Measurements from ENCODE around the gene DIPK1C. TPM values are rescaled to one million over a fixed set of nuclear protein-coding genes. Genes with fewer than 3 reads are reported as not detected.
"Not testable (repeated sequence)": the region's sequence is repeated elsewhere in the genome, so short reads cannot be mapped to it uniquely, and the experiment has no call there.

DIPK1C gene
- total and polyA plus RNA-seq, 2 donors (not counting 1 experiment from before 2014, with no cell fraction given) = not detected

DNA sequence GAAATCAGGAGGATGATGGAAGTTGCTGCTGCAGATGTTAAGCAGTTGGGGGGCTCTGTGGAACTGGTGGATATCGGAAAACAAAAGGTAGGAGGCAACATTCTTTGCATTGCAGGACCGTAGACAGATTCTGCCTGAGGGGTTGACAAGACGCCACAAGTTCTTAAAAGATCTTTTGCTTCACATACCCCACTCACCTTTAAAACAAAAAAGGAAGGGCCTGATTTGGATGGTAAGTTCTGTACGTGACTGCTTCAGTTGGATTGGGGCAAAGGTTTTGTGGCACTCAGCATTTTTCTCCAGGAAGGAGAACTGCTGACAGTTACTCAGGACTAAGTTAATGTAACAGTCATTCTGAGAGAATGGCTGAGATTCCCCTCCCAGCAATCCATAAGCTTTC is 44.3 kb upstream of the DIPK1C start:
- Histone ChIP-seq H3K4me2 (replicated peaks; ENCODE audit: low read depth, low read length, poor library complexity, severe bottlenecking) (peak overlapping the region; percentile 54), H2AFZ (ENCODE audit: insufficient read depth, low read depth, low read length, poor library complexity, severe bottlenecking) (no peak overlapping the region), H3K9ac (ENCODE audit: low read length) (peak overlapping the region; percentile 68), H3K9me3 (ENCODE audit: control extremely low read depth in 1 of 3, control insufficient read depth in 2 of 3, insufficient read depth in 1 of 3, low read length in 2 of 3) (no peaks in the 10 kb centered on the region), H3K79me2 (ENCODE audit: control insufficient read depth, insufficient read depth, low read length) (peaks cover 58% of the 10 kb centered on the region), H3K4me3 (ENCODE audit: control extremely low read depth in 1 of 5, extremely low read depth in 1 of 5, insufficient read depth in 1 of 5, low read depth in 2 of 5, low read length in 4 of 5) (peak overlapping the region in 4 of 5 experiments; percentile 16 to 72 (median 48)), H3K27me3 (replicated peaks in 1 of 4; ENCODE audit: control extremely low read depth in 1 of 4, control insufficient read depth in 3 of 4, insufficient read depth in 4 of 4, low read length in 3 of 4) (no peaks in the 10 kb centered on the region), H3K27ac (ENCODE audit: low read length in 2 of 2) (peak overlapping the region; percentile 70 to 91), H3K36me3 (replicated peaks in 1 of 2; ENCODE audit: control extremely low read depth in 1 of 2, control insufficient read depth in 1 of 2, extremely low read depth in 1 of 2, insufficient read depth in 2 of 2, low read length in 1 of 2) (peaks cover 2 to 53% of the 10 kb centered on the region in 2 experiments), H4K20me1 (ENCODE audit: control insufficient read depth, insufficient read depth, low read length, poor library complexity, severe bottlenecking) (peaks cover 18% of the 10 kb centered on the region), H3K4me1 (ENCODE audit: control insufficient read depth in 2 of 2, insufficient read depth in 2 of 2, low read length in 2 of 2) (peaks cover 43 to 56% of the 10 kb centered on the region in 2 donors)
- TF ChIP-seq EZH2 (IDR thresholded peaks at IDR 0.05; ENCODE audit: borderline replicate concordance, insufficient read depth, low read depth, low read length, poor library complexity, severe bottlenecking) = no peak
- TF ChIP-seq, protein P1, sequence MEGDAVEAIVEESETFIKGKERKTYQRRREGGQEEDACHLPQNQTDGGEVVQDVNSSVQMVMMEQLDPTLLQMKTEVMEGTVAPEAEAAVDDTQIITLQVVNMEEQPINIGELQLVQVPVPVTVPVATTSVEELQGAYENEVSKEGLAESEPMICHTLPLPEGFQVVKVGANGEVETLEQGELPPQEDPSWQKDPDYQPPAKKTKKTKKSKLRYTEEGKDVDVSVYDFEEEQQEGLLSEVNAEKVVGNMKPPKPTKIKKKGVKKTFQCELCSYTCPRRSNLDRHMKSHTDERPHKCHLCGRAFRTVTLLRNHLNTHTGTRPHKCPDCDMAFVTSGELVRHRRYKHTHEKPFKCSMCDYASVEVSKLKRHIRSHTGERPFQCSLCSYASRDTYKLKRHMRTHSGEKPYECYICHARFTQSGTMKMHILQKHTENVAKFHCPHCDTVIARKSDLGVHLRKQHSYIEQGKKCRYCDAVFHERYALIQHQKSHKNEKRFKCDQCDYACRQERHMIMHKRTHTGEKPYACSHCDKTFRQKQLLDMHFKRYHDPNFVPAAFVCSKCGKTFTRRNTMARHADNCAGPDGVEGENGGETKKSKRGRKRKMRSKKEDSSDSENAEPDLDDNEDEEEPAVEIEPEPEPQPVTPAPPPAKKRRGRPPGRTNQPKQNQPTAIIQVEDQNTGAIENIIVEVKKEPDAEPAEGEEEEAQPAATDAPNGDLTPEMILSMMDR (IDR thresholded peaks at IDR 0.05) = no peak
- no peak for ATAC-seq (ENCODE audit: low read depth)
- no peaks in the 10 kb centered on the region for H3K27me3 Mint-ChIP-seq
- peak overlapping the region; percentile 87 for H3K4me3 Mint-ChIP-seq
- DNase-seq = no peak
- ChIA-PET POLR2A (no interaction called here), CTCF (no interaction called here)
- peak overlapping the region; percentile 93 for H3K27ac Mint-ChIP-seq
- H3K4me1 Mint-ChIP-seq = peaks cover 56% of the 10 kb centered on the region
- intact Hi-C loops (cut with micrococcal nuclease) = no loop called here
- no peaks in the 10 kb centered on the region for H3K9me3 Mint-ChIP-seq (ENCODE audit: insufficient read depth)
- WGBS (ENCODE audit: insufficient coverage) = no CpG with 5 or more reads among the region's 4 CpGs

DNA sequence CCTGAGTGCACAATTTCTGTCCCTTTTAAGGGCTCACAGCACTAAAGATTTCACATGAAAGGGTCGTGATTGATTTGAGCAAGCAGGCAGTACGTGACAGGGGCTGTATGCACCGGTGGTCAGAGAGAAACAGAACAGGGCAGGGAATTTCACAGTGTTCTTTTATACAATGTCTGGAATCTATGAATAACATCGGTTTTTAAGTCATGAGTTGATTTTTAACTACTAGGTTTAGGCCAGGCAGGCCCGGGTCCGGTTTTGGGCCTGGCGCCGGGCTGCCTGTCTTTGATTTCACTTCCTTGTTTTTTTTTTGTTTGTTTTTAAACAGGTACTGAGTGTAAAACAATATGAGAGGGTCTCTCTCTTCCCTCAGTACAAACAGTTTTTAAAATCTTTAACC is 43.7 kb upstream of the DIPK1C start:
- ATAC-seq (ENCODE audit: low read depth); intact Hi-C loops (cut with micrococcal nuclease); H3K9me3 ChIP-seq (ENCODE audit: control extremely low read depth in 1 of 3, control insufficient read depth in 2 of 3, insufficient read depth in 1 of 3, low read length in 2 of 3); H3K27me3 ChIP-seq (replicated peaks in 1 of 4; ENCODE audit: control extremely low read depth in 1 of 4, control insufficient read depth in 3 of 4, insufficient read depth in 4 of 4, low read length in 3 of 4); H3K27me3 Mint-ChIP-seq; POLR2A ChIA-PET; H3K9me3 Mint-ChIP-seq (ENCODE audit: insufficient read depth): not testable (repeated sequence)
- peak overlapping the region; percentile 93 for H3K27ac Mint-ChIP-seq
- H3K4me1 ChIP-seq (ENCODE audit: control insufficient read depth in 2 of 2, insufficient read depth in 2 of 2, low read length in 2 of 2) = peaks cover 43 to 56% of the 10 kb centered on the region in 2 donors
- 67% methylated on average over 4 of the region's 8 CpGs for WGBS (ENCODE audit: insufficient coverage)
- peaks cover 57% of the 10 kb centered on the region for H3K79me2 ChIP-seq (ENCODE audit: control insufficient read depth, insufficient read depth, low read length)
- peak overlapping the region; percentile 71 for H3K4me2 ChIP-seq (replicated peaks; ENCODE audit: low read depth, low read length, poor library complexity, severe bottlenecking)
- H3K27ac ChIP-seq (ENCODE audit: low read length in 2 of 2) = peak overlapping the region; percentile 70 to 91
- peaks cover 14% of the 10 kb centered on the region for H4K20me1 ChIP-seq (ENCODE audit: control insufficient read depth, insufficient read depth, low read length, poor library complexity, severe bottlenecking)
- peak overlapping the region in 4 of 5 experiments; percentile 16 to 72 (median 48) for H3K4me3 ChIP-seq (ENCODE audit: control extremely low read depth in 1 of 5, extremely low read depth in 1 of 5, insufficient read depth in 1 of 5, low read depth in 2 of 5, low read length in 4 of 5)
- peak overlapping the region; percentile 68 for H3K9ac ChIP-seq (ENCODE audit: low read length)
- peak; percentile 58 for DNase-seq
- peak overlapping the region; percentile 12 for H2AFZ ChIP-seq (ENCODE audit: insufficient read depth, low read depth, low read length, poor library complexity, severe bottlenecking)
- CTCF ChIA-PET = interaction anchor here (0.7 to 1.3 kb wide), 4 partner anchors 51 to 306 kb away, joined by 4 to 5 read pairs (median 4); no protein-coding TSS in a partner anchor
- peaks cover 58% of the 10 kb centered on the region for H3K4me1 Mint-ChIP-seq
- peak overlapping the region; percentile 87 for H3K4me3 Mint-ChIP-seq
- H3K36me3 ChIP-seq (replicated peaks in 1 of 2; ENCODE audit: control extremely low read depth in 1 of 2, control insufficient read depth in 1 of 2, extremely low read depth in 1 of 2, insufficient read depth in 2 of 2, low read length in 1 of 2) = peaks cover 2 to 48% of the 10 kb centered on the region in 2 experiments

Data from B cell (primary cell).